Measurements from ENCODE around the gene SERPINB1. TPM values are rescaled to one million over a fixed set of nuclear protein-coding genes. Genes with fewer than 3 reads are reported as not detected.

SERPINB1 gene
- total RNA-seq, 1 experiment from 2014 or later, result 73.2 TPM

- TF ChIP-seq REST (IDR thresholded peaks at IDR 0.05; ENCODE audit: low read depth) (no peak), POLR2A (IDR thresholded peaks at IDR 0.05; ENCODE audit: borderline replicate concordance, extremely low read depth, insufficient read depth, insufficient read length) (no peak), EZH2 (IDR thresholded peaks at IDR 0.05) (no peak), TCF7L2 (IDR thresholded peaks at IDR 0.05; ENCODE audit: borderline replicate concordance, extremely low read depth, insufficient read depth, insufficient read length) (no peak)
Observed at GRCh38 chr6:2810092-2810671, 31.5 kb downstream of the SERPINB1 start (continued).

GRCh38 chr6:2809015-2809414 lies 32.6 kb downstream of the SERPINB1 start:
- H3K4me3 ChIP-seq (replicated peaks in 1 of 2; ENCODE audit: low read depth in 1 of 2, low read length in 2 of 2), result no peak overlapping the region
- no peaks in the 10 kb centered on the region for H3K79me2 ChIP-seq (ENCODE audit: insufficient read depth, low read length)
- H3K4me1 ChIP-seq (ENCODE audit: control insufficient read depth in 1 of 2, insufficient read depth in 2 of 2, low read length in 2 of 2), result peaks cover 14 to 34% of the 10 kb centered on the region in 2 experiments
- H3K9me3 ChIP-seq (ENCODE audit: control insufficient read depth in 1 of 2, insufficient read depth in 1 of 2, low read depth in 1 of 2, low read length in 2 of 2), result no peaks in the 10 kb centered on the region
- H3K4me2 ChIP-seq (ENCODE audit: low read length), result peak overlapping the region; percentile 74; the same call in 1 of the 2 replicates
- ATAC-seq (no peak), DNase-seq (ENCODE audit: low read depth, low spot score) (no peak)
- no peaks in the 10 kb centered on the region for H4K20me1 ChIP-seq (ENCODE audit: insufficient read depth)
- no peak for TF ChIP-seq MAX (IDR thresholded peaks at IDR 0.05)
- TF ChIP-seq, protein P1, sequence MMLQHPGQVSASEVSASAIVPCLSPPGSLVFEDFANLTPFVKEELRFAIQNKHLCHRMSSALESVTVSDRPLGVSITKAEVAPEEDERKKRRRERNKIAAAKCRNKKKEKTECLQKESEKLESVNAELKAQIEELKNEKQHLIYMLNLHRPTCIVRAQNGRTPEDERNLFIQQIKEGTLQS (IDR thresholded peaks at IDR 0.05), result no peak
- TF ChIP-seq JUND (IDR thresholded peaks at IDR 0.05), result no peak
- TF ChIP-seq CEBPB (IDR thresholded peaks at IDR 0.05; ENCODE audit: low read depth), result no peak
- TF ChIP-seq ZBTB33 (IDR thresholded peaks at IDR 0.05; ENCODE audit: extremely low read depth, insufficient replicate concordance, low read length), result no peak
- no peak for TF ChIP-seq CTCF (IDR thresholded peaks at IDR 0.05 in 2 of 3, conservative IDR thresholded peaks at IDR 0.05 in 1 of 3; ENCODE audit: borderline replicate concordance in 1 of 3, insufficient read depth in 1 of 3, low read depth in 2 of 3, low read length in 2 of 3)
- TF ChIP-seq SIN3A (IDR thresholded peaks at IDR 0.05; ENCODE audit: low read depth), result no peak
- no peak overlapping the region for H2AFZ ChIP-seq (ENCODE audit: low read depth, low read length, poor library complexity, severe bottlenecking)
- H3K9ac ChIP-seq (ENCODE audit: low read length), result no peak overlapping the region
- ChIA-PET RAD21 (ENCODE audit: low non-redundant PET in 1 of 2, low total read pairs in 2 of 2, uncharacterized antibody in 2 of 2, unreplicated experiment in 2 of 2) (no interaction called here), POLR2A (interaction anchor here (1.5 kb wide), 1 partner anchor 32 kb away, joined by 6 read pairs; the partner anchor contains the start of gene SERPINB1), CTCF (no interaction called here)
- BruUV-seq (replicated peaks), result no TSS peak
- H3K36me3 ChIP-seq (ENCODE audit: control insufficient read depth in 1 of 2, insufficient read depth in 2 of 2, low read length in 2 of 2), result no peaks in the 10 kb centered on the region
- H3K27ac ChIP-seq (ENCODE audit: low read depth, low read length), result no peak overlapping the region
- H3K9me2 ChIP-seq (ENCODE audit: insufficient read depth), result no peaks in the 10 kb centered on the region
- no peaks in the 10 kb centered on the region for H3K27me3 ChIP-seq (ENCODE audit: insufficient read depth, low read length)
- intact Hi-C loops (cut with micrococcal nuclease), result no loop called here
